H1 (cell line): ENCODE data around the gene ATP9B. TPM values are rescaled to one million over a fixed set of nuclear protein-coding genes. Genes with fewer than 3 reads are reported as not detected.

Source experiments
- CTCF ChIA-PET: fragments of 300-600 bp; sonication (Branson Sonifier 250); formaldehyde crosslinking; loops from one replicate; lab custom pipeline; 2021; ENCODE audit not compliant: partially characterized antibody; lab: Charles Lee
- POLR2A ChIA-PET: fragments of 300-600 bp; sonication (Branson Sonifier 250); formaldehyde crosslinking; loops from one replicate; lab custom pipeline; 2021; ENCODE audit warnings: inconsistent platforms; ENCODE audit not compliant: partially characterized antibody; lab: Charles Lee
- DNase-seq, 2 experiments: peaks; one replicate each; pipeline versions ENCODE4 v3.0.0 to v3.0.0-alpha.2; 2010 to 2022; ENCODE audit warnings: low spot score in 2 of 2, low read depth in 1 of 2, mixed read lengths in 1 of 2
- FAIRE-seq: peaks from 2 replicates; lab custom pipeline; 2011; peaks lifted over from hg19 to GRCh38; lab: Jason Lieb, UNC
- H2AFZ ChIP-seq: 2 replicates; pipeline ENCODE4 v1.8.1; 2012; ENCODE audit warnings: low read length, inconsistent platforms
- H2AK5ac ChIP-seq: 2 replicates; pipeline ENCODE4 v1.6.1; 2013; ENCODE audit warnings: low read depth, low read length
- H2BK120ac ChIP-seq: replicated peaks from 2 replicates; pipeline ENCODE3; 2013; ENCODE audit warnings: low read depth, low read length, inconsistent platforms
- H2BK12ac ChIP-seq: 2 replicates; pipeline ENCODE4 v1.6.1; 2013; ENCODE audit warnings: low read depth, low read length
- H2BK15ac ChIP-seq: 2 replicates; pipeline ENCODE4 v1.6.1; 2013; ENCODE audit warnings: low read length
- H2BK20ac ChIP-seq: 2 replicates; pipeline ENCODE4 v1.6.1; 2013; ENCODE audit warnings: low read length
- H2BK5ac ChIP-seq: 2 replicates; pipeline ENCODE4 v1.6.1; 2013; ENCODE audit warnings: low read depth, low read length
- H3K14ac ChIP-seq: 2 replicates; pipeline ENCODE4 v1.6.1; 2013; ENCODE audit warnings: inconsistent platforms; ENCODE audit not compliant: insufficient read length
- H3K18ac ChIP-seq: 2 replicates; pipeline ENCODE4 v1.6.1; 2013; ENCODE audit warnings: low read length; ENCODE audit errors: extremely low read depth
- H3K23ac ChIP-seq: 2 replicates; pipeline ENCODE4 v1.6.1; 2013; ENCODE audit warnings: inconsistent platforms; ENCODE audit not compliant: insufficient read length
- H3K23me2 ChIP-seq: 2 replicates; pipeline ENCODE4 v1.6.1; 2013; ENCODE audit warnings: low read depth, low read length
- H3K27ac ChIP-seq: 2 replicates; pipeline ENCODE4 v1.6.1; 2011; ENCODE audit warnings: low read depth, low read length, inconsistent platforms
- H3K27me3 ChIP-seq, 4 experiments: replicated peaks in 1 of 4; 1 replicate in 1 of 4; 2 replicates in 3 of 4; pipeline versions ENCODE4 v1.6.1 to v1.8.1; 2011 to 2013; ENCODE audit warnings: low read length in 3 of 4, mild to moderate bottlenecking in 3 of 4, inconsistent platforms in 2 of 4, mixed read lengths in 2 of 4, moderate library complexity in 1 of 4; ENCODE audit not compliant: control insufficient read depth in 3 of 4, insufficient read depth in 3 of 4; ENCODE audit errors: extremely low read depth in 1 of 4
- H3K36me3 ChIP-seq, 4 experiments: 2 replicates each; pipeline versions ENCODE4 v1.6.1 to v1.8.1; 2011 to 2013; ENCODE audit warnings: mild to moderate bottlenecking in 4 of 4, low read length in 3 of 4, moderate library complexity in 2 of 4, control low read depth in 1 of 4, inconsistent platforms in 1 of 4; ENCODE audit not compliant: insufficient read depth in 4 of 4, control insufficient read depth in 2 of 4
- H3K4ac ChIP-seq: replicated peaks from 2 replicates; pipeline ENCODE3; 2013; ENCODE audit warnings: low read length, low read depth, mixed read lengths, inconsistent platforms; ENCODE audit not compliant: insufficient read length
- H3K4me1 ChIP-seq, 4 experiments: replicated peaks in 1 of 4; 1 replicate in 1 of 4; 2 replicates in 3 of 4; pipeline versions ENCODE4 v1.6.1 to v1.8.1; 2011 to 2013; ENCODE audit warnings: low read length in 3 of 4, inconsistent platforms in 2 of 4, mixed read lengths in 1 of 4; ENCODE audit not compliant: insufficient read depth in 4 of 4, control insufficient read depth in 3 of 4
- H3K4me2 ChIP-seq, 2 experiments: 2 replicates each; pipeline versions ENCODE4 v1.6.1 to v1.8.1; 2011 to 2013; ENCODE audit warnings: low read depth in 2 of 2, low read length in 2 of 2, control low read depth in 1 of 2, inconsistent platforms in 1 of 2, mild to moderate bottlenecking in 1 of 2; ENCODE audit not compliant: insufficient read depth in 1 of 2
- H3K4me3 ChIP-seq, 4 experiments: fragments of 200-600, 300-600 bp in 1 of 4; sonication (generic), shearing (Covaris generic), sonication (Bioruptor Twin) in 1 of 4; 2 replicates each; pipeline versions ENCODE4 v1.5.1 to v1.8.1; 2011 to 2016; ENCODE audit warnings: low read length in 4 of 4, low read depth in 3 of 4, control low read depth in 2 of 4, inconsistent platforms in 2 of 4, mild to moderate bottlenecking in 2 of 4, mixed read lengths in 1 of 4, moderate library complexity in 1 of 4; ENCODE audit not compliant: insufficient read depth in 2 of 4; ENCODE audit errors: extremely low read depth in 1 of 4
- H3K56ac ChIP-seq: replicated peaks from 2 replicates; pipeline ENCODE3; 2013; ENCODE audit warnings: low read depth, mild to moderate bottlenecking, mixed read lengths, low read length, inconsistent platforms; ENCODE audit not compliant: insufficient read length
- H3K79me1 ChIP-seq: 2 replicates; pipeline ENCODE4 v1.6.1; 2013; ENCODE audit warnings: low read depth, low read length, control low read depth
- H3K79me2 ChIP-seq, 2 experiments: 2 replicates each; pipeline versions ENCODE4 v1.6.1 to v1.8.1; 2012 to 2013; ENCODE audit warnings: low read length in 2 of 2, mild to moderate bottlenecking in 2 of 2, inconsistent platforms in 1 of 2; ENCODE audit not compliant: insufficient read depth in 2 of 2, control insufficient read depth in 1 of 2
- H3K9ac ChIP-seq, 4 experiments: replicated peaks in 1 of 4; 1 replicate in 1 of 4; 2 replicates in 3 of 4; pipeline versions ENCODE4 v1.6.1 to v1.8.1; 2011 to 2013; ENCODE audit warnings: low read depth in 3 of 4, low read length in 3 of 4, control low read depth in 2 of 4, mild to moderate bottlenecking in 2 of 4, moderate library complexity in 2 of 4, inconsistent platforms in 1 of 4; ENCODE audit errors: extremely low read depth in 1 of 4
- H3K9me3 ChIP-seq, 2 experiments: 2 replicates each; pipeline versions ENCODE4 v1.6.1 to v1.8.1; 2012 to 2013; ENCODE audit warnings: mild to moderate bottlenecking in 2 of 2, moderate library complexity in 2 of 2, control low read depth in 1 of 2, inconsistent platforms in 1 of 2, low read depth in 1 of 2, low read length in 1 of 2, mixed read lengths in 1 of 2; ENCODE audit not compliant: insufficient read depth in 2 of 2
- H4K20me1 ChIP-seq, 2 experiments: replicated peaks in 1 of 2; 2 replicates each; pipeline versions ENCODE3 to v1.8.1; 2011 to 2013; ENCODE audit warnings: inconsistent platforms in 2 of 2, low read length in 2 of 2, mild to moderate bottlenecking in 1 of 2; ENCODE audit not compliant: insufficient read depth in 2 of 2, control insufficient read depth in 1 of 2
- H4K5ac ChIP-seq: 2 replicates; pipeline ENCODE4 v1.6.1; 2013; ENCODE audit warnings: low read length, low read depth, mixed read lengths, inconsistent platforms; ENCODE audit not compliant: insufficient read length
- H4K8ac ChIP-seq: 2 replicates; pipeline ENCODE4 v1.8.0; 2013; ENCODE audit warnings: mild to moderate bottlenecking, moderate library complexity, low read length, inconsistent platforms; ENCODE audit not compliant: insufficient read depth; ENCODE audit errors: extremely low read depth
- H4K91ac ChIP-seq: replicated peaks from 2 replicates; pipeline ENCODE3; 2013; ENCODE audit warnings: low read length, mixed read lengths, inconsistent platforms; ENCODE audit not compliant: insufficient read length
- HDAC2 ChIP-seq, 2 experiments: fragments of 300-600 bp in 1 of 2; sonication (generic) in 1 of 2; IDR thresholded peaks; 2 replicates each; pipeline ENCODE4 v1.6.1; 2011 to 2012; ENCODE audit warnings: low read depth in 2 of 2, low read length in 2 of 2, mild to moderate bottlenecking in 2 of 2, moderate library complexity in 2 of 2, borderline replicate concordance in 1 of 2, inconsistent platforms in 1 of 2
- HDAC6 ChIP-seq: IDR thresholded peaks from one replicate; pipeline ENCODE4 v1.7.1; 2012; ENCODE audit warnings: low read depth, mild to moderate bottlenecking, inconsistent platforms, low read length, moderate library complexity
- KDM5A ChIP-seq: fragments of 200-600 bp; IDR thresholded peaks from 2 replicates; pipeline ENCODE4 v1.7.1; 2012; ENCODE audit warnings: mild to moderate bottlenecking, low read length, inconsistent platforms, mixed read lengths
- MAFK ChIP-seq: IDR thresholded peaks from 2 replicates; pipeline ENCODE4 v1.6.1; 2012; ENCODE audit warnings: low read depth, mild to moderate bottlenecking, improper control_type of control experiment, low read length
- SP2 ChIP-seq: IDR thresholded peaks from 2 replicates; pipeline ENCODE4 v1.6.1; 2012; ENCODE audit warnings: mild to moderate bottlenecking, low read length, inconsistent platforms
- SP4 ChIP-seq: IDR thresholded peaks from 2 replicates; pipeline ENCODE4 v1.6.1; 2012; ENCODE audit warnings: low read length, inconsistent platforms
- TEAD4 ChIP-seq: IDR thresholded peaks from 2 replicates; pipeline ENCODE4 v1.6.1; 2012; ENCODE audit warnings: low read depth, low read length, inconsistent platforms, mixed read lengths
- USF2 ChIP-seq: IDR thresholded peaks from 2 replicates; pipeline ENCODE4 v1.6.1; 2011; ENCODE audit warnings: low read length, improper control_type of control experiment
- WGBS, 2 experiments: shearing (Covaris generic) in 1 of 2; methylation state at CpG; one replicate each; pipeline versions ENCODE4 v1.1.6 to v1.1.7; 2013 to 2015; ENCODE audit warnings: low lambda C conversion rate in 2 of 2, mixed read lengths in 2 of 2, inconsistent platforms in 1 of 2, low coverage in 1 of 2, missing lambda C conversion rate in 1 of 2; ENCODE audit not compliant: insufficient replicate concordance in 2 of 2, insufficient coverage in 1 of 2, insufficient read length in 1 of 2; ENCODE audit errors: extremely low coverage in 1 of 2, missing lambda C conversion rate in 1 of 2; 5-methylcytosine and 5-hydroxymethylcytosine counted together
- polyA plus RNA-seq, 7 experiments: library from polyadenylated mRNA; depleted of rRNA in 3 of 7; stranded (reverse) in 5 of 7; unstranded in 2 of 7; fragments of >200 nt in 5 of 7; fragments of 200-250 nt in 2 of 7; gene quantifications; 1 replicate in 5 of 7; 2 replicates in 1 of 7; 4 replicates in 1 of 7; pipeline versions ENCODE4 v1.2.1 to v1.2.3, GENCODE V29; 2011 to 2013; ENCODE audit warnings: missing spikeins in 2 of 7, mixed read lengths in 2 of 7
- total RNA-seq: library from RNA; stranded (reverse); fragmentation: NEBNext Ultra II Directional; extraction: Animal tissue kit (Norgen Biotek cat#: 25700); gene quantifications from 2 replicates; pipeline ENCODE4 v1.2.1, GENCODE V29; 2021

ATP9B gene
- total and polyA plus RNA-seq, 2 of the 8 experiments (the other 6 are each of a cell fraction or from before 2014, with no cell fraction given), result 15.1 to 21.7 TPM

- no peak overlapping the region for H4K5ac ChIP-seq
- DNase-seq, result no peak
- ChIA-PET POLR2A (no interaction called here), CTCF (interaction anchor here (0.7 to 1.3 kb wide), 3 partner anchors 11 to 1979 kb away, joined by 3 to 5 read pairs (median 3); no protein-coding TSS in a partner anchor)
- no peaks in the 10 kb centered on the region for H3K9me3 ChIP-seq
- no peaks in the 10 kb centered on the region for H3K27me3 ChIP-seq
- no peak overlapping the region for H3K27ac ChIP-seq
- no peak overlapping the region for H3K18ac ChIP-seq
- H3K23me2 ChIP-seq, result no peaks in the 10 kb centered on the region
- no peak overlapping the region for H3K4me3 ChIP-seq
- H2BK12ac ChIP-seq, result no peak overlapping the region
- H2BK5ac ChIP-seq, result no peak overlapping the region
- H4K20me1 ChIP-seq, result peaks cover 0 to 2% of the 10 kb centered on the region in 2 experiments
- H3K36me3 ChIP-seq, result no peaks in the 10 kb centered on the region
- no peak overlapping the region for H2BK20ac ChIP-seq
- H3K23ac ChIP-seq, result no peak overlapping the region
- H2BK120ac ChIP-seq, result no peak overlapping the region
- H2BK15ac ChIP-seq, result no peak overlapping the region
- no peak overlapping the region for H2AFZ ChIP-seq
- no peaks in the 10 kb centered on the region for H3K79me2 ChIP-seq
- no peaks in the 10 kb centered on the region; the same call in 1 of the 2 replicates for H3K79me1 ChIP-seq
- no peak overlapping the region for H3K56ac ChIP-seq
- FAIRE-seq, result no peak
- WGBS, 2 experiments, result 86% methylated on average over 15 of the region's 15 CpGs; no CpG with 5 or more reads in 1 of the 2 experiments
- 0 out of 2 replicates have a peak overlapping the region, but pooled peaks have one; percentile 5 for H4K8ac ChIP-seq
- no peak overlapping the region for H3K14ac ChIP-seq
- no peak for TF ChIP-seq HDAC6
- TF ChIP-seq TEAD4, result no peak
- no peak for TF ChIP-seq MAFK
- TF ChIP-seq USF2, result no peak
- TF ChIP-seq KDM5A, result no peak
- TF ChIP-seq HDAC2 (IDR thresholded peaks at IDR 0.05; ENCODE audit: borderline replicate concordance in 1 of 2, low read depth in 2 of 2, low read length in 2 of 2), result no peak
- TF ChIP-seq SP2, result no peak
- no peak for TF ChIP-seq SP4
- H3K9ac ChIP-seq, result no peak overlapping the region
- no peak overlapping the region for H3K4ac ChIP-seq
- no peak overlapping the region for H4K91ac ChIP-seq
- no peaks in the 10 kb centered on the region; a peak in 1 of 7 replicates for H3K4me1 ChIP-seq
- H3K4me2 ChIP-seq, result no peak overlapping the region
- no peak overlapping the region for H2AK5ac ChIP-seq
These were observed 251.1 kb downstream of the ATP9B start for GRCh38 chr18:79320216-79320850.
